H1 (cell line): Measurements from ENCODE around the gene NOTCH2. TPM values are rescaled to one million over a fixed set of nuclear protein-coding genes. Genes with fewer than 3 reads are reported as not detected.

ENCODE experiments used
- CTCF ChIA-PET: fragments of 300-600 bp; sonication (Branson Sonifier 250); formaldehyde crosslinking; loops from one replicate; lab custom pipeline; 2021; ENCODE audit not compliant: partially characterized antibody; lab: Charles Lee
- POLR2A ChIA-PET: fragments of 300-600 bp; sonication (Branson Sonifier 250); formaldehyde crosslinking; loops from one replicate; lab custom pipeline; 2021; ENCODE audit warnings: inconsistent platforms; ENCODE audit not compliant: partially characterized antibody; lab: Charles Lee
- DNase-seq, 2 experiments: peaks; one replicate each; pipeline versions ENCODE4 v3.0.0 to v3.0.0-alpha.2; 2010 to 2022; ENCODE audit warnings: low spot score in 2 of 2, low read depth in 1 of 2, mixed read lengths in 1 of 2
- FAIRE-seq: peaks from 2 replicates; lab custom pipeline; 2011; peaks lifted over from hg19 to GRCh38; lab: Jason Lieb, UNC
- H2AFZ ChIP-seq: 2 replicates; pipeline ENCODE4 v1.8.1; 2012; ENCODE audit warnings: low read length, inconsistent platforms
- H2AK5ac ChIP-seq: 2 replicates; pipeline ENCODE4 v1.6.1; 2013; ENCODE audit warnings: low read depth, low read length
- H2BK120ac ChIP-seq: replicated peaks from 2 replicates; pipeline ENCODE3; 2013; ENCODE audit warnings: low read depth, low read length, inconsistent platforms
- H2BK12ac ChIP-seq: 2 replicates; pipeline ENCODE4 v1.6.1; 2013; ENCODE audit warnings: low read depth, low read length
- H2BK15ac ChIP-seq: 2 replicates; pipeline ENCODE4 v1.6.1; 2013; ENCODE audit warnings: low read length
- H2BK20ac ChIP-seq: 2 replicates; pipeline ENCODE4 v1.6.1; 2013; ENCODE audit warnings: low read length
- H2BK5ac ChIP-seq: 2 replicates; pipeline ENCODE4 v1.6.1; 2013; ENCODE audit warnings: low read depth, low read length
- H3K14ac ChIP-seq: 2 replicates; pipeline ENCODE4 v1.6.1; 2013; ENCODE audit warnings: inconsistent platforms; ENCODE audit not compliant: insufficient read length
- H3K18ac ChIP-seq: 2 replicates; pipeline ENCODE4 v1.6.1; 2013; ENCODE audit warnings: low read length; ENCODE audit errors: extremely low read depth
- H3K23ac ChIP-seq: 2 replicates; pipeline ENCODE4 v1.6.1; 2013; ENCODE audit warnings: inconsistent platforms; ENCODE audit not compliant: insufficient read length
- H3K23me2 ChIP-seq: 2 replicates; pipeline ENCODE4 v1.6.1; 2013; ENCODE audit warnings: low read depth, low read length
- H3K27ac ChIP-seq: 2 replicates; pipeline ENCODE4 v1.6.1; 2011; ENCODE audit warnings: low read depth, low read length, inconsistent platforms
- H3K27me3 ChIP-seq, 4 experiments: replicated peaks in 1 of 4; 1 replicate in 1 of 4; 2 replicates in 3 of 4; pipeline versions ENCODE4 v1.6.1 to v1.8.1; 2011 to 2013; ENCODE audit warnings: low read length in 3 of 4, mild to moderate bottlenecking in 3 of 4, inconsistent platforms in 2 of 4, mixed read lengths in 2 of 4, moderate library complexity in 1 of 4; ENCODE audit not compliant: control insufficient read depth in 3 of 4, insufficient read depth in 3 of 4; ENCODE audit errors: extremely low read depth in 1 of 4
- H3K36me3 ChIP-seq, 4 experiments: 2 replicates each; pipeline versions ENCODE4 v1.6.1 to v1.8.1; 2011 to 2013; ENCODE audit warnings: mild to moderate bottlenecking in 4 of 4, low read length in 3 of 4, moderate library complexity in 2 of 4, control low read depth in 1 of 4, inconsistent platforms in 1 of 4; ENCODE audit not compliant: insufficient read depth in 4 of 4, control insufficient read depth in 2 of 4
- H3K4ac ChIP-seq: replicated peaks from 2 replicates; pipeline ENCODE3; 2013; ENCODE audit warnings: low read length, low read depth, mixed read lengths, inconsistent platforms; ENCODE audit not compliant: insufficient read length
- H3K4me1 ChIP-seq, 4 experiments: replicated peaks in 1 of 4; 1 replicate in 1 of 4; 2 replicates in 3 of 4; pipeline versions ENCODE4 v1.6.1 to v1.8.1; 2011 to 2013; ENCODE audit warnings: low read length in 3 of 4, inconsistent platforms in 2 of 4, mixed read lengths in 1 of 4; ENCODE audit not compliant: insufficient read depth in 4 of 4, control insufficient read depth in 3 of 4
- H3K4me2 ChIP-seq, 2 experiments: 2 replicates each; pipeline versions ENCODE4 v1.6.1 to v1.8.1; 2011 to 2013; ENCODE audit warnings: low read depth in 2 of 2, low read length in 2 of 2, control low read depth in 1 of 2, inconsistent platforms in 1 of 2, mild to moderate bottlenecking in 1 of 2; ENCODE audit not compliant: insufficient read depth in 1 of 2
- H3K4me3 ChIP-seq, 4 experiments: fragments of 200-600, 300-600 bp in 1 of 4; sonication (generic), shearing (Covaris generic), sonication (Bioruptor Twin) in 1 of 4; 2 replicates each; pipeline versions ENCODE4 v1.5.1 to v1.8.1; 2011 to 2016; ENCODE audit warnings: low read length in 4 of 4, low read depth in 3 of 4, control low read depth in 2 of 4, inconsistent platforms in 2 of 4, mild to moderate bottlenecking in 2 of 4, mixed read lengths in 1 of 4, moderate library complexity in 1 of 4; ENCODE audit not compliant: insufficient read depth in 2 of 4; ENCODE audit errors: extremely low read depth in 1 of 4
- H3K56ac ChIP-seq: replicated peaks from 2 replicates; pipeline ENCODE3; 2013; ENCODE audit warnings: low read depth, mild to moderate bottlenecking, mixed read lengths, low read length, inconsistent platforms; ENCODE audit not compliant: insufficient read length
- H3K79me1 ChIP-seq: 2 replicates; pipeline ENCODE4 v1.6.1; 2013; ENCODE audit warnings: low read depth, low read length, control low read depth
- H3K79me2 ChIP-seq, 2 experiments: 2 replicates each; pipeline versions ENCODE4 v1.6.1 to v1.8.1; 2012 to 2013; ENCODE audit warnings: low read length in 2 of 2, mild to moderate bottlenecking in 2 of 2, inconsistent platforms in 1 of 2; ENCODE audit not compliant: insufficient read depth in 2 of 2, control insufficient read depth in 1 of 2
- H3K9ac ChIP-seq, 4 experiments: replicated peaks in 1 of 4; 1 replicate in 1 of 4; 2 replicates in 3 of 4; pipeline versions ENCODE4 v1.6.1 to v1.8.1; 2011 to 2013; ENCODE audit warnings: low read depth in 3 of 4, low read length in 3 of 4, control low read depth in 2 of 4, mild to moderate bottlenecking in 2 of 4, moderate library complexity in 2 of 4, inconsistent platforms in 1 of 4; ENCODE audit errors: extremely low read depth in 1 of 4
- H3K9me3 ChIP-seq, 2 experiments: 2 replicates each; pipeline versions ENCODE4 v1.6.1 to v1.8.1; 2012 to 2013; ENCODE audit warnings: mild to moderate bottlenecking in 2 of 2, moderate library complexity in 2 of 2, control low read depth in 1 of 2, inconsistent platforms in 1 of 2, low read depth in 1 of 2, low read length in 1 of 2, mixed read lengths in 1 of 2; ENCODE audit not compliant: insufficient read depth in 2 of 2
- H4K20me1 ChIP-seq, 2 experiments: replicated peaks in 1 of 2; 2 replicates each; pipeline versions ENCODE3 to v1.8.1; 2011 to 2013; ENCODE audit warnings: inconsistent platforms in 2 of 2, low read length in 2 of 2, mild to moderate bottlenecking in 1 of 2; ENCODE audit not compliant: insufficient read depth in 2 of 2, control insufficient read depth in 1 of 2
- H4K5ac ChIP-seq: 2 replicates; pipeline ENCODE4 v1.6.1; 2013; ENCODE audit warnings: low read length, low read depth, mixed read lengths, inconsistent platforms; ENCODE audit not compliant: insufficient read length
- H4K8ac ChIP-seq: 2 replicates; pipeline ENCODE4 v1.8.0; 2013; ENCODE audit warnings: mild to moderate bottlenecking, moderate library complexity, low read length, inconsistent platforms; ENCODE audit not compliant: insufficient read depth; ENCODE audit errors: extremely low read depth
- H4K91ac ChIP-seq: replicated peaks from 2 replicates; pipeline ENCODE3; 2013; ENCODE audit warnings: low read length, mixed read lengths, inconsistent platforms; ENCODE audit not compliant: insufficient read length
- GTF2F1 ChIP-seq: IDR thresholded peaks from 2 replicates; pipeline ENCODE4 v1.6.1; 2012; ENCODE audit warnings: low read depth, low read length, improper control_type of control experiment, borderline replicate concordance
- WGBS, 2 experiments: shearing (Covaris generic) in 1 of 2; methylation state at CpG; one replicate each; pipeline versions ENCODE4 v1.1.6 to v1.1.7; 2013 to 2015; ENCODE audit warnings: low lambda C conversion rate in 2 of 2, mixed read lengths in 2 of 2, inconsistent platforms in 1 of 2, low coverage in 1 of 2, missing lambda C conversion rate in 1 of 2; ENCODE audit not compliant: insufficient replicate concordance in 2 of 2, insufficient coverage in 1 of 2, insufficient read length in 1 of 2; ENCODE audit errors: extremely low coverage in 1 of 2, missing lambda C conversion rate in 1 of 2; 5-methylcytosine and 5-hydroxymethylcytosine counted together
- polyA plus RNA-seq, 7 experiments: library from polyadenylated mRNA; depleted of rRNA in 3 of 7; stranded (reverse) in 5 of 7; unstranded in 2 of 7; fragments of >200 nt in 5 of 7; fragments of 200-250 nt in 2 of 7; gene quantifications; 1 replicate in 5 of 7; 2 replicates in 1 of 7; 4 replicates in 1 of 7; pipeline versions ENCODE4 v1.2.1 to v1.2.3, GENCODE V29; 2011 to 2013; ENCODE audit warnings: missing spikeins in 2 of 7, mixed read lengths in 2 of 7
- total RNA-seq: library from RNA; stranded (reverse); fragmentation: NEBNext Ultra II Directional; extraction: Animal tissue kit (Norgen Biotek cat#: 25700); gene quantifications from 2 replicates; pipeline ENCODE4 v1.2.1, GENCODE V29; 2021

NOTCH2 gene
- total and polyA plus RNA-seq, 2 of the 8 experiments (the other 6 are each of a cell fraction or from before 2014, with no cell fraction given) = 17.7 to 63.0 TPM

DNA sequence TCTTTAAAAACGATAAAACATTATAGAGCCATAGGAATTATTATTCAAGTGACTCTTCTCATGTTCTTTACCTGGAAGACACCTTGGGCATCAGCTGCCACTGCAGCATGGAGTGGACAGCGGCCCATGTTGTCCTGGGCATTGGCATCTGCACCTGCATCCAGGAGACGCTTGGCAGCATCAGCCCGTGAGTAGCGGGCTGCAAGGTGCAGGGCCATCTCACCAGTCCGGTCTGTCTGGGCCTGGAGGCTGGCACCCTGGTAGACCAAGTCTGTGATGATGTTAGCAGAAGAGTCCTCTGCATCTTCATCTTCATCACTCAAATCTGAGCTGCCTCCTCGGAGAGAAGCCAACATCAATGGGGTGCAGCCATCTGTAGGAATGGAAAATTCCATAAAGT, 150.2 kb downstream of the NOTCH2 start:
- no peak overlapping the region for H2AK5ac ChIP-seq

More for the DNA sequence above, 150.2 kb downstream of the NOTCH2 start:
- H3K23me2 ChIP-seq = no peaks in the 10 kb centered on the region
- H3K4me1 ChIP-seq = no peaks in the 10 kb centered on the region
- H2BK120ac ChIP-seq = no peak overlapping the region
- H3K79me2 ChIP-seq = no peaks in the 10 kb centered on the region
- no peaks in the 10 kb centered on the region for H3K9me3 ChIP-seq
- WGBS, 2 experiments = 89% methylated on average over 7 of the region's 7 CpGs; no CpG with 5 or more reads in 1 of the 2 experiments
- H4K5ac ChIP-seq = no peak overlapping the region
- H2AFZ ChIP-seq = no peak overlapping the region
- H3K4me2 ChIP-seq = no peak overlapping the region
- H4K91ac ChIP-seq = no peak overlapping the region
- CTCF ChIA-PET = interaction anchor here (0.9 to 2.3 kb wide), 4 partner anchors 9 to 49 kb away, joined by 3 to 12 read pairs (median 4); no protein-coding TSS in a partner anchor
- no peak for TF ChIP-seq GTF2F1
- H3K27ac ChIP-seq = no peak overlapping the region
- FAIRE-seq (no peak), DNase-seq (no peak)
- no peaks in the 10 kb centered on the region for H3K27me3 ChIP-seq
- no peak overlapping the region for H2BK15ac ChIP-seq
- no peak overlapping the region for H3K14ac ChIP-seq
- no peak overlapping the region for H4K8ac ChIP-seq
- no peak overlapping the region for H2BK20ac ChIP-seq
- H3K9ac ChIP-seq = no peak overlapping the region
- no peak overlapping the region for H3K4ac ChIP-seq
- H3K18ac ChIP-seq = no peak overlapping the region
- H3K36me3 ChIP-seq = peaks cover 10 to 51% (median 26%) of the 10 kb centered on the region in 4 experiments; a peak in 7 of 8 replicates
- H2BK5ac ChIP-seq = no peak overlapping the region
- H3K23ac ChIP-seq = no peak overlapping the region
- no peak overlapping the region for H3K4me3 ChIP-seq
- H3K56ac ChIP-seq = no peak overlapping the region
- no peaks in the 10 kb centered on the region for H3K79me1 ChIP-seq
- H2BK12ac ChIP-seq = no peak overlapping the region
- POLR2A ChIA-PET = interaction anchor here (1.1 kb wide), 1 partner anchor 9 kb away, joined by 3 read pairs; no protein-coding TSS in a partner anchor
- H4K20me1 ChIP-seq = peaks cover 0 to 2% of the 10 kb centered on the region in 2 experiments
